ENCODE measurements around the gene PYGM.

DNA sequence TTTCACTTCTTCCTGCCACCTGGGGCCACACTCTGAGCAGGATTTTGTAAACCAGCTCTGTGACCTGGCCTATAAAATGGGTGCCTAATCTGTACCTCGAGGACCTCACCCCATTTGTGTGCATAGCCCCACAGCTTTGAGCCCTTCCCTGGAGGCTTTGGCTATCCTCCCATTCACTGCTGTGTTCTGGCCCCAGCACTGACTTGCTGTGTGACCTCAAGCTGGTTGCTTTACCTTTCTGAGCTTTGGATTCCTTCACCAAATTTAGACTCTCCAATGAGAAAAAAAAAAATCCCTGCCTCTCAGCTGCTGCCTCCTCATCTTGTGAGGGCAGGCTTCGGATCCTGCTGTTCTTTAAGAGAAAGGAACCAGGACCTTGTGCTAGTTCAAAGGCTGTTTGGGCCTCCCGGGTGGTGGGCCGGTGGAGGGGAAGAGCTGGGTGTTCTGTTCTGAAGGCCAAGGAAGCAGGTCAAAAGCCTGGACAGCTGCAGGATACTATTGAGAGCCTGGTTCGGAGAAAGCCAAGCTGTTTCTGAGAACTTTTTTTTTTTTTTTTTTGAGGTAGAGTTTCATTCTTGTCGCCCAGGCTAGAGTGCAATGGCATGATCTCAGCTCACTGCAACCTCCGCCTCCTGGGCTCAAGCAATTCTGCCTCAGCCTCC lies 1.1 kb upstream of the PYGM start:
- TF ChIP-seq, protein P1, sequence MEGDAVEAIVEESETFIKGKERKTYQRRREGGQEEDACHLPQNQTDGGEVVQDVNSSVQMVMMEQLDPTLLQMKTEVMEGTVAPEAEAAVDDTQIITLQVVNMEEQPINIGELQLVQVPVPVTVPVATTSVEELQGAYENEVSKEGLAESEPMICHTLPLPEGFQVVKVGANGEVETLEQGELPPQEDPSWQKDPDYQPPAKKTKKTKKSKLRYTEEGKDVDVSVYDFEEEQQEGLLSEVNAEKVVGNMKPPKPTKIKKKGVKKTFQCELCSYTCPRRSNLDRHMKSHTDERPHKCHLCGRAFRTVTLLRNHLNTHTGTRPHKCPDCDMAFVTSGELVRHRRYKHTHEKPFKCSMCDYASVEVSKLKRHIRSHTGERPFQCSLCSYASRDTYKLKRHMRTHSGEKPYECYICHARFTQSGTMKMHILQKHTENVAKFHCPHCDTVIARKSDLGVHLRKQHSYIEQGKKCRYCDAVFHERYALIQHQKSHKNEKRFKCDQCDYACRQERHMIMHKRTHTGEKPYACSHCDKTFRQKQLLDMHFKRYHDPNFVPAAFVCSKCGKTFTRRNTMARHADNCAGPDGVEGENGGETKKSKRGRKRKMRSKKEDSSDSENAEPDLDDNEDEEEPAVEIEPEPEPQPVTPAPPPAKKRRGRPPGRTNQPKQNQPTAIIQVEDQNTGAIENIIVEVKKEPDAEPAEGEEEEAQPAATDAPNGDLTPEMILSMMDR (IDR thresholded peaks at IDR 0.05; ENCODE audit: extremely low read depth in 1 of 2, insufficient read depth in 1 of 2, low read depth in 1 of 2, low read length in 2 of 2), result no peak
- TF ChIP-seq EZH2 (IDR thresholded peaks at IDR 0.05; ENCODE audit: borderline replicate concordance, low read depth, low read length, severe bottlenecking), result no peak
- no peak for TF ChIP-seq POLR2A (IDR thresholded peaks at IDR 0.05; ENCODE audit: low read depth, low read length)
- TF ChIP-seq MYC (IDR thresholded peaks at IDR 0.05; ENCODE audit: low read depth, low read length), result no peak
- TF ChIP-seq POLR2AphosphoS5 (IDR thresholded peaks at IDR 0.05; ENCODE audit: insufficient read depth, low read depth, low read length), result no peak
- TF ChIP-seq, protein P2, sequence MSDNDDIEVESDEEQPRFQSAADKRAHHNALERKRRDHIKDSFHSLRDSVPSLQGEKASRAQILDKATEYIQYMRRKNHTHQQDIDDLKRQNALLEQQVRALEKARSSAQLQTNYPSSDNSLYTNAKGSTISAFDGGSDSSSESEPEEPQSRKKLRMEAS (IDR thresholded peaks at IDR 0.05; ENCODE audit: insufficient read depth, insufficient read length), result no peak
- no peak for TF ChIP-seq JUN (IDR thresholded peaks at IDR 0.05; ENCODE audit: borderline replicate concordance, insufficient read depth, insufficient read length, low read depth)

Measured in endothelial cell of umbilical vein (primary cell).